Right renal cortex interstitium (tissue), 3 donors: ENCODE measurements around the gene CDC34. TPM values are rescaled to one million over a fixed set of nuclear protein-coding genes. Genes with fewer than 3 reads are reported as not detected.

Source experiments
- DNase-seq, 3 donors: peaks; one replicate each; pipeline ENCODE4 v3.0.0-alpha.2; 2013; ENCODE audit warnings: low read depth in 3 of 3, low spot score in 2 of 3
- polyA plus RNA-seq, 3 donors: library from polyadenylated mRNA; unstranded; fragments of 120-200 nt; gene quantifications; one replicate each; pipeline ENCODE4 v1.2.1, GENCODE V29; 2013; ENCODE audit not compliant: insufficient read length in 3 of 3

CDC34 gene
- polyA plus RNA-seq, 3 donors = 53.8 to 68.8 (median 55.4) TPM

DNA sequence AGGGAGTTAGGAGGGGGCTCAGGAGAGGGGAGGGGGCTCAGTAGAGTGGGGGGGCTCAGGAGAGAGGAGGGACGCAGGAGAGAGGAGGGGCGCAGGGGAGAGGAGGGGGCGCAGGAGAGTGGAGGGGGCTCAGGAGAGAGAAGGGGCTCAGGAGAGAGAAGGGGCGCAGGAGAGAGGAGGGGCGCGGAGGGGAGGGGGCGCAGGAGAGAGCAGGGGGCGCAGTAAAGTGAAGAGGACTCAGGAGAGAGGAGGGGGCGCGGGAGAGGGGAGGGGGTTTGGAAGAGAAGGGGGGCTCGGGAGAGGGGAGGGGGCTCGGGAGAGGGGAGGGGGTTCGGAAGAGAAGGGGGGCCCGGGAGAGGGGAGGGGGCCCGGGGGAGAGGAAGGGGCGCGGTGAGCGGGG, 34.6 kb upstream of the CDC34 start:
- no peak for DNase-seq

DNA sequence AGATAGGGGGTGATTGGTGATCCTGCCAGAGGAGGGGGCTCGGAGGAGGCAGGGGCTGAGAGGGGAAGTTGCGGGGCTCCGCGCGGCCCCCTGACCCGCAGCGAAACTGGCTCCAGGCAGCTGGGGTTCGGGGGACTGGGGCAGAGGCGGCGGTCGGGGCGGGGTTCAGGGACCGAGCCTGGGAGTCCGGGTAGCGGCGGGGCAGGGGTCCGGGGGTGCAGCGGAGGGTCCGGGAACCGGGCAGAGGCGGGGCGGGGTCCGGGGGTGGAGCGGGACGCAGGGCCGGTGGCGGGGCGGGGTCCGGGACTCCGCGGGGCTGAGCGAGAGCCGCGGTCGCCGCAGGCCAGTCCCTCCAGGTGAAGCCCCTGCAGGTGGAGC, 34.1 kb upstream of the CDC34 start:
- no peak for DNase-seq

DNA sequence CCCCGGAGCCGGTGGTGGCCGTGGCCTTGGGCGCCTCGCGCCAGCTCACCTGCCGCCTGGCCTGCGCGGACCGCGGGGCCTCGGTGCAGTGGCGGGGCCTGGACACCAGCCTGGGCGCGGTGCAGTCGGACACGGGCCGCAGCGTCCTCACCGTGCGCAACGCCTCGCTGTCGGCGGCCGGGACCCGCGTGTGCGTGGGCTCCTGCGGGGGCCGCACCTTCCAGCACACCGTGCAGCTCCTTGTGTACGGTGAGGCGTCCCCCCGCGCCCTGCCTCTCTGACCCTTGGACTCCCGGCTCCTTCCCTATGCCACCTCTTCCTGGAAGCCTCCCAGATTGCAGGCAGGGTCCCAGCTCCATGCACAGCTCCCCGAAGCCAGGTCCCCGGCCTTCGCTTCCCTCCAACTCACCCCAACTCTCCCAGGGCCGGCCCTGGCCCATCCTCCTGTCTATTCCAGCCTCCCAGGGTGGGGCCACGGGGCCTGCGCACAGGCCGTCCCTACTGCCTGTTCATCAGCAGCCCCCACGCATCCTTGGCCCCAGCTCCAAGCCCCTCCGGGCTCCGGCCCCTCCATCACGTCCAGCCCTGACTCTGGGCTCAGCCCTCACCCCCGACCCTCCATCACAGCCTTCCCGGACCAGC, 33.6 kb upstream of the CDC34 start:
- no peak for DNase-seq

DNA sequence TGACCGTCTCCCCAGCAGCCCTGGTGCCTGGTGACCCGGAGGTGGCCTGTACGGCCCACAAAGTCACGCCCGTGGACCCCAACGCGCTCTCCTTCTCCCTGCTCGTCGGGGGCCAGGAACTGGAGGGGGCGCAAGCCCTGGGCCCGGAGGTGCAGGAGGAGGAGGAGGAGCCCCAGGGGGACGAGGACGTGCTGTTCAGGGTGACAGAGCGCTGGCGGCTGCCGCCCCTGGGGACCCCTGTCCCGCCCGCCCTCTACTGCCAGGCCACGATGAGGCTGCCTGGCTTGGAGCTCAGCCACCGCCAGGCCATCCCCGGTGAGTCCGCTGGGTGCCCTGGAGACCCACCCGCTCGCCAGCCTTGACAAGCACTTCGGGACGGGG, 33.1 kb upstream of the CDC34 start:
- no peak for DNase-seq

DNA sequence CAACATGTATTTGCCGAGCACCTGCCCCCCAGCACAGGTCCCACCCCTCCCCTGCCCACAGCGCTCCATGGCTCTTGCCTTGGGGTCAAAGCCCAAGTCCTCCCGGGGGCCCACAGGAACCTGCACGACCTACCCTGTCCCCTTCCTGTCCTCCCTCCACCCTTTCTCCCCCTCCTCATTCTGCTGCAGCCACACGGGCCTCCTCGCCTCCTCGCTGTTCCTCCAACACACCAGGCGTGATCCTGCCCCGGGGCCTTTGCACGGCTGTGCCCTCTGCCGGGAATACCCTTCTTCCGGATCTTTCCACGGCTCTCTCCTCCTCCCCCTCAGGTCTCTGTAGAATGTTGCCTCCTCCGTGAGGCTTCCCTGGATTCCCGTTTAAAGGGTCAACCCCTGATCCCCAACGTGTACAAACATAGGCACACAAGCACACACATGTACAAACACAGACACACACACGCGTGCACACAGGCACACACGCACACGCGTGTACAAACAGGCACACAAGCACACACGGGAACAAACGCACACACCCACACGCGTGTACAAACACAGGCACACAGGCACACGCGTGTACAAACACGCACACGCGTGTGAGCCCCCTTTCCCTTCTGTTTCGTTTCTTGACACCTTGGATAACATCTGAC, 32.5 kb upstream of the CDC34 start:
- DNase-seq = no peak

DNA sequence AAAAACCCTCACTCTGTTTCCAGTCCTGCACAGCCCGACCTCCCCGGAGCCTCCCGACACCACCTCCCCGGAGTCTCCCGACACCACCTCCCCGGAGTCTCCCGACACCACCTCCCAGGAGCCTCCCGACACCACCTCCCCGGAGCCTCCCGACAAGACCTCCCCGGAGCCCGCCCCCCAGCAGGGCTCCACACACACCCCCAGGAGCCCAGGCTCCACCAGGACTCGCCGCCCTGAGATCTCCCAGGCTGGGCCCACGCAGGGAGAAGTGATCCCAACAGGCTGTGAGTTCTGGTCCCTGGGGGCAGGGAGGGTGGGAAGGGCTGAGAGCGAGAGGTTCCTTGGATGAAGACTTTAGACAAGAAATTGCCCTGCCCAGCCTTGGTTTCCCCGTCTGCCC, 29.9 kb upstream of the CDC34 start:
- no peak for DNase-seq

DNA sequence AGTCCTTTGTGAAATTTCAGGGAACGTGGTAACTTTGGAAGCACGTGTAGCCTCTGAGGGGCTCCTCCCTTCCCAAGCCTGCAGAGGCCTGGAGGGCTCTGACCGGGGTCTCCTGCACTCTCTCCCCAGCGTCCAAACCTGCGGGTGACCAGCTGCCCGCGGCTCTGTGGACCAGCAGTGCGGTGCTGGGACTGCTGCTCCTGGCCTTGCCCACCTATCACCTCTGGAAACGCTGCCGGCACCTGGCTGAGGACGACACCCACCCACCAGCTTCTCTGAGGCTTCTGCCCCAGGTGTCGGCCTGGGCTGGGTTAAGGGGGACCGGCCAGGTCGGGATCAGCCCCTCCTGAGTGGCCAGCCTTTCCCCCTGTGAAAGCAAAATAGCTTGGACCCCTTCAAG, 26.9 kb upstream of the CDC34 start:
- no peak for DNase-seq

DNA sequence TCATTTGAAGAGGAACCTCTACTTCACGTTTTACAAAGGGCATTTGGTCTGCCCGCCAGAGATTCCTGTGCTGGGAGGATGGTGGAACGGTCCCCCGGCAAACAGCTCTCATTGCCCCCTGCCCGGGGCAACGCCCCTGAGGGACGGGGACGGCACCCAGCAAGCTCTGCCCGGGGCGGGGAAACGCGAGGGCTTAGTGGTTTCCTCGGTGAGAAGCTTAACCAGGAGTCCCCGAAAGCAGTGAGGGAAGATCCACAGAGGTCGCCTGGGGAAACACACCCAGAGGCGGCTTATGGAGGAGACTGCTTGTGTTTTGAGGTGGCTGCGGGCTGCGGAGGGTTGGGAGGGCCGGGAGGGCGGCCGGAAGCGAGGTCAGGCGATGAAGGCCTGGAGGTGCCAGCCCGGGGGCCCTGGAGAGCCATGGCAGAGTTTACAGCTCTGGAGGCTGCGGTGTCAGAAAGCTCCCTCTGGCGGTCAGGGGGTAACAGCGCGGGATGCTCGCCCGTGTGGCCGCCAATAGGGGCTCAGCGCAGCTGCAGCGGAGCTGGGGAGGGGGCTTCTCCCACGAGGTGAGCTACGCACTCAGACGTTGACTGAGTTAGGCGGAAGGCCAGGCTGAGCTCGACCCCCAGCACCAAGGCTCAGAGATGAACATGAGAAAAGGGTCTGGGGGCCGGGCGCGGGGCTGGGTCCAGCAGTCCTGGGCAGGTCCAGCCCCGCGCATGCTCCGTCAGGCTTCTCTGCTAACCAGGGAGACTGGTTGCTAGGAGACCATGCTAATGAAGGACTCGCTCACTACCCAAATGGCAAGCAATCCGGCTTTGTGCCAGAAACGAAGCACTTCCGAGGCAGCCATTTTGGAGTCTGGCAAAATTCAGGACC, 24.9 kb upstream of the CDC34 start:
- peak; percentile 95 to 100 (median 100) for DNase-seq

DNA sequence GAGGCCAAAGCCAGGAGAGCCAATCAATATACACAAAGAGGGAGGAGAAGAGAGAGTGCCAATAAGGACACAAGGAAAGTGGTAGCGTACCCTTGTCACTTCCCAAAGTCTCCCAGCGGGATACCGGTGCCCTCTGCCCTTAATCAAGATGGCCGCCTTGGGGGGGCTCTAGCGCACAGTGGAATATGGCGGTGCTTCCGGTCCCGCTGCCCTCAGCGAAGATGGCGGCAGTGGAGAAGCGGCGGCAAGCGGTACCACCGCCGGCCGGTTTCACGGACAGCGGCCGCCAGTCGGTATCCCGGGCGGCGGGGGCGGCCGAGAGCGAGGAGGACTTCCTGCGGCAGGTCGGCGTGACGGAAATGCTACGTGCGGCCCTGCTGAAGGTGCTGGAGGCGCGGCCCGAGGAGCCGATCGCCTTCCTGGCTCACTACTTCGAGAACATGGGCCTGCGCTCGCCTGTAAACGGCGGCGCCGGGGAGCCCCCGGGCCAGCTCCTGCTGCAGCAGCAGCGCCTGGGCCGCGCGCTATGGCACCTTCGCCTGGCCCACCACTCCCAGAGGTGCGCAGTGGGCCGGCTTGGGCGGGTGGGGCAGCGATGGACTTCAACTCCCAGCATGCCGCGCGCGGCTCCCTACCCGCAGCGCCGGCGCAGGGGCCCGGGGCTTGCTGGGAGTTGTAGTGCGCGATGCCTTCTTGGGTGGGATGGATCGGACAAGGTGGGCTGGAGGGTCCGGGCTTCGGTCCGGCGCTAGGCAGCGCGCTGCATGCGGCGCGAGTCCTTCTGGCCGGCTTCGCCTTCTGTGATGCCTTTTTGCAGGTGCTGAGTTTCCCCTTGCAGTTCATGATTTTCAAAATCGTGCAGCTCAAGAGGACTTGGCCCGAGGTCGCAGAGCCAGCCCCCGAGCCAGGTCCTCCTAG, 24.0 kb upstream of the CDC34 start, which contains the start of gene TPGS1:
Gene TPGS1 (plus strand): TSS at position 212 of the 918 bp plus-strand sequence. CDS start 10 bp downstream, at position 222.
- peak in 2 of 3 donors; percentile 56 to 100 for DNase-seq

DNA sequence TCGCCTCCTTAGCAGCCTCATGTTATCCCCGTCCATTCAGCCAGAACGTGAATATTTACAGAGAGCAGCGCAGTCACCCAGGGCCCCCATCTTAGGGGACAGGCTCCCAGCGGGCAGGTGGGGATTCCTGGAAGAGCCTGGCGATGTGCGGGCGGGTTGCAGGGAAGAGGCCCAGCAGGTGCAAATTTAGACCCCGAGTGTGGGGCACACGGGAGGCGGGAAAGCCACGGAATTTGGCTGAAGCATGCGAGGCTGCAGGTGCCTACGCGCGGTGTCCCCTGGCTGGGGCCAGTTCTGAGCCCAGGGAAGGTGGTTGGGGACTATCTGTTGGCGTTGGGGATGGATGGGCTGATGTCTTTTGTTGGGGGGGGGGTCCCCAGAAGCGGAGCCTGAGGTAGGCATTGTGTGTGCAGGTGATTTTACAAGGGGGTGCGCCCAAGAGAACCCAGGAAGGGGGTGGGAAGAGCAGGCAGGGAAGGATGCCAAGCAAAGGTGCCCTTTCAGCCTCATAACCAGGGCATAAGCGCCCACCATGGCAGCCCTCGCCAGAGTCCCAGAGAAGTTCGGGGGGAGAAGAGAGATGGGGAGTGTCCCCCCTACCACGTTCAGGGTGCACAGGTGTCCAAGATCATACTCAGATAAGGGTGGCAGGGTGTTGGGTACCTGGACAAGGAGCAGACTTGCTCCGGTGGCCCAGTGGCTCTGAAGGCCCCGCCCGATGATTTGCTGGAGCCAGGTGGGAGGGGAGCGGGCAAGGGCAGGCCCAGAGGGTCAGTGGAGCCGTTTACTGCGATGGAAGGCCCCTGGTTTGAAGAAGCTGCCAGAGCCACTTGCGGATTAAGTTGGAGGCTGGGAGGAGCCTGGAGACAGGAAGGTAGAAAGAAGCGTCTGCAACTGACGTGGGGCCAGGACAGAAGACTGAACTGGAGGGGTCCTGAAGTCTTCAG, 23.1 kb upstream of the CDC34 start:
- no peak for DNase-seq

DNA sequence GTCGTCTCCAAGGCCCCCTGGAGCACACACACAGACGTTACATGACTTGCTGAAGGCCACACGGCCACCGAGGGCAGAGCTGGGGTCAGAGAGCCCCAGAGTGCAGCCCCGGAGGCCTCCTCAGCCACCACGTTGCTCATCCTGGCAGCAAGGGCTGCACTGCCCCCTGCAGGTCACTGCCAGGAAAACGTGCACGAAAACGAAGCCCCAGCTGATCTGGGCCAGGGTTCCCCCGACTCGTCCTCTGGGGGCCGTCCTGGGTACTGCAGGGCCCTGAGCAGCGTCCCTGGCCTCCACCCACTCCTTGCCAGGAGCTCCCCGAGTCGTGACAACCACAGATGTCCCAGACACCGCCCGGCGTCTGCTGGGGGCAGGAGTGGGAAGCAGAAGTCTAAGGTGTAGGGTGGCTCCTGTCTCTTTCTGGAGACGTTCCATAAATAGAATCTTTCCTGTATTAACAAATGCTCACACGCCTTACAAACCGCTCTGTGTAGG, 20.9 kb upstream of the CDC34 start:
- DNase-seq = peak in 1 of 3 donors; percentile 53

DNA sequence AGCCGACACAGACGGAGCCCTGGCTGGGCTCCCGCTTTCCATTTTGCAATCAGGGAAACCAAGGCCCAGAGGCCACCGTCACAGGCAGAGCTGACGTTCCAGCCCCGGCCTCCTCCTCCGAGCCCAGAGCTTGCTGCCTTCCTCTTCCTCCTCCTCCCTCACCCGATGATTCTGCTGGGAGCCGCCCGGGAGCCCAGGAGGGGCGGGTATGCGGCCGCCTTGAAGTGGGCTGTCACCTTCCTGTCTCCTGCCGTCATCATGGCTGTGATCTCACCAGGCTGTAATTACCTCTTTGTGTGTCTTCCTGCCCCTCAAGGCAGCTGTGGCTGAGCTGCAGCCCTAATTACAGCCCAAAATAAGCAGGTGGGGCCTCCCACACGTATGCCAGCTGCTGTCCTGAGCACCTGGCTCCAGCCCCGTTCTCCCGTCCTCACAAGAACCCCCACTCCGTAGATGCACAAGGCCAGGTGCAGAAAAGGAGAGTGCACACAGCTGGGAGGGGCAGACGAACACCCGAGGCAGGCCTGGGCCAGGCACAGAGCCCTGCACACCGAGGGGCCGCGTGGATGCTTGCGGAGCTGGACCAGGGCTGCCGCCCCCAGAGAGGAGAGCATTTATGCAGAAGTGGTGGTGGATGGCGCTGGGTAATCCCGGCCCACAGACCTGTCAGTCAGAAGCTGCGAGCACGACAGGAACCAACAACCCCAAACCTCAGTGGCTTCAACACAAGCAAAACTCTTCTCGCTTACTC, 20.3 kb upstream of the CDC34 start:
- DNase-seq = no peak

DNA sequence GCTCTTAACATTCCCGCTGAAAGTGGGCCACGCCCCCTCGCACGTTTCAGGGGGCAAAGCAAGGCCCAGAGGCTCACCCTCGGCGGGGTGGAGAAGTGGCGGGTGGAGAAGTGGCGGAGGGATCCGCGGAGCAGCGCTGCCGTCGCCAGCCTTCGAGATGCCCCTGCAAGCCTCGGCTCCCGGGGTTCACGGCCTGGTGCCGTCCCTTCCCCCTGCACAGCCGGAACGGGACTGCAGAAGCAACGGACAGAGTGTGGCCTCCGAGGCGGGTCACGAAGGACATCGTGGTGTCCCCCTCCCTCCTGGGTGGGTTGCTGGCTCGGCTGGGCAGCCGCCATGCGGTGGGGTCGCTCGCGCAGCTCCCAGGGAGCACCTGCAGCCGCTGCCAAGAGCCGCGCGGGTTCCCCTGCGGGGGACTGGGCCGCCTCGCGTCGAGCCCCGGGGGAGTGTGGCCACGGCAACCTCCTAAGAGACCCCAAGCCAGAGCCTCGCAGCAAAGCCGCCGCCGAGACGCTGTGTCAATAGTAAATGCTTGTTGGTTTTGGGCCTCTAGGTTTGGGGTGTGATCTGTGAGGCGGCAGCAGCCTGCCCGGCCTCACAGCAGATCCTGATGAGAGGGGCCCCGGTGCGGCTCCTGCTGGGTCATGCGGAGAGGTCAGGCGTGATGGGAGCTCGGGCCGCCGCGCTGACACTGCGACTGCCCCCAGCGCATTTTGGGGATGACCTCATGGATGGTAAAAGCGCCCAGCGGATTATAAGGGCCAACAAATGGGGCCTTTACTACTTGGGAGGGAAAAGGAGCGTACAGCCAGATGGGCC, 18.8 kb upstream of the CDC34 start:
- DNase-seq = no peak

DNA sequence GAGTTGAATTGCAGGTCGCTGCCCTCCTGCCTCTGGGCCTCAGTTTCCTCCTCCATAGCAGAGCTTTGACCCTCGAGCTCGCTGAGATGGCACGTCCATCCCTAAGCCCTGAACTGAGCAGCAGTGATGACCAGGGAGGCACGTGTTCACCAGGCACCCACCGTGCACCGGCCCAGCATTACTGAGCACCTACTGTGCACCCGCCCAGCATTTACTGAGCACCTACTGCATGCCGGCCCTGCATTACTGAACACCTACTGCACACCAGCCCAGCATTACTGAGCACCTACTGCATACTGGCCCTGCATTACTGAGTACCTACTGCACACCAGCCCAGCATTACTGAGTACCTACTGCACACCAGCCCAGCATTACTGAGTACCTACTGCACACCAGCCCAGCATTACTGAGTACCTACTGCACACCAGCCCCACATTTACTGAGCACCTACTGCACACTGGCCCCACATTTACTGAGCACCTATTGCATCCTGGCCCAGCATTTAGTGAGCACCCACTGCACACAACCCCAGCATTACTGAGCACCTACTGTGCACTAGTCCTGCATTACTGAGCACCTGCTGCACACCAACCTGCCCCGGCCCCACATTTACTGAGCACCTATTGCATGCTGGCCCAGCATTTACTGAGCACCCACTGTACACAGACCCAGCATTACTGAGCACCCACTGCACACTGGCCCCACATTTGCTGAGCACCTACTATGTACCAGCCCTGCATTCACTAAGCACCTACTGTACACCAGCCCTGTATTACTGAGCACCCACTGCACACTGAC, 18.0 kb upstream of the CDC34 start:
- DNase-seq = no peak

DNA sequence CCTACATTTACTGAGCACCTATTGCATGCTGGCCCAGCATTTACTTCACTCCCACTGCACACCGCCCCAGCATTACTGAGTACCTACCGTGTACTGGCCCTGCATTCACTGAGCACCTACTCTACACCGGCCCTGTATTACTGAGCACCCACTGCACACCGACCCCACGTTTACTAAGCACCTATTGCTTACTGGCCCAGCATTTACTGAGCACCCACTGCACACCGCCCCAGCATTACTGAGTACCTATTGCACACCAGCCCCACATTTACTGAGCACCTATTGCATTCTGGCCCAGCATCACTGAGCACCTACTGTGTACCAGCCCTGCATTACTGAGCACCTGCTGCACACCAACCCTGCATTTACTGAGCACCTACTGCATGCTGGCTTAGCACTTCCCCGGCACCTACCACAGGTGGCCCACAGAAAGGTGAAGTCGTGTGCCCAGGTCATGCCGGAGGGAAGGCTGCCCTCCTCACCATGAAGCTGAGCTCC, 17.3 kb upstream of the CDC34 start:
- no peak for DNase-seq

DNA sequence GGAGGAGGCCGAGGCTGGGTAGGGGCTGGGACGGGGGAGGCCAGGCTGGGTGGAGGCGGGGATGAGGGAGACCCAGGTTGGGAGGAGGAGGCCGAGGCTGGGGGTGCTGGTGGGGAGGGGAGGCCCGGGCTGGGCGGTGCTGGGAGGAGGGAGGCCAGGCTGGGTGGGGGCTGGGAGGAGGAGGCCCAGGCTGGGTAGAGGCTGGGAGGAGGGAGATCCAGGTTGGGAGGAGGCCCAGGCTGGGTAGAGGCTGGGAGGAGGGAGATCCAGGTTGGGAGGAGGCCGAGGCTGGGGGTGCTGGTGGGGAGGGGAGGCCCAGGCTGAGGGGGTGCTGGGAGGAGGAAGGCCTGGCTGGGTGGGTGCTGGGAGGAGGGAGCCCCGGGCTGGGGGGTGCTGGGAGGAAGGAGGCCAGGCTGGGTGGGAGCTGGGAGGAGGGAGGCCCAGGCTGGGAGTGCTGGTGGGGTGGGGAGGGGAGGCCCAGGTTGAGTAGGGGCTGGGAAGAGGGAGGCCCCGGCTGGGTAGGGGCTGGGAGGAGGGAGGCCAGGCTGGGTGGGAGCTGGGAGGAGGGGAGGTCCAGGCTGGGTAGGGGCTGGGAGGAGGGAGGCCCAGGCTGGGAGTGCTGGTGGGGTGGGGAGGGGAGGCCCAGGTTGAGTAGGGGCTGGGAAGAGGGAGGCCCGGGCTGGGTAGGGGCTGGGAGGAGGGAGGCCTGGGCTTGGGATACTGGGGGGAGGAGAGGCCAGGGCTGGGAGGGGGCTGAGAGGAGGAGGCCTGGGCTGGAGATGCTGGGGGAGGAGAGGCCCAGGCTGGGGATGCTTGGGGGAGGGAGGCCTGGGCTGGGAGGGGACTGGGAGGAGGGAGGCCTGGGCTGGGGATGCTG, 13.6 kb upstream of the CDC34 start:
- DNase-seq = peak in 1 of 3 donors; percentile 77
